GM12874 (cell line): ENCODE data around the gene ARHGAP6.

Experiments used
- CTCF ChIP-seq: IDR thresholded peaks from 2 replicates; pipeline ENCODE4 v1.5.1; 2011; ENCODE audit warnings: low read depth, mild to moderate bottlenecking, control low read depth, low read length, moderate library complexity; ENCODE audit not compliant: insufficient read depth

ARHGAP6 gene

DNA sequence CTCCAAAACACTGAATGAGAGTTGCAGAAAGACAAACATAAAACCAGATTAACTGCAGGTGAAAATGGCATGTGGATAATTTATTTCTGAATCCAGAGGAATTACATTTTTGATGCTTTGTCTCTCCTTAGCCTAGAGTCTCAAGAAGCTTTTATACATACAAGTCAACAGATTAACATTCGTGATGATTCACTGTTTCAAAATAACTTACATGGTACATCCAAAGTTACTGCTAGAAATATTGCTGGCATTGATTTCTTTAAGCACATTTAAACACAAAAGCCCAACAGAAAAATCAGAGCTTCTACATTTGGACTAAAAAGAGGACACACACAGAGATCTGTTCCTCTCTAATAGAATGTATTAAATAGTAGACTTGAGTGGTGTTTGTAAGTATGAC lies 266.9 kb downstream of the ARHGAP6 start:
- TF ChIP-seq CTCF, result no peak

- no peak for TF ChIP-seq CTCF
Measured at GRCh38 chrX:11398139-11398538, 267.6 kb downstream of the ARHGAP6 start.

DNA sequence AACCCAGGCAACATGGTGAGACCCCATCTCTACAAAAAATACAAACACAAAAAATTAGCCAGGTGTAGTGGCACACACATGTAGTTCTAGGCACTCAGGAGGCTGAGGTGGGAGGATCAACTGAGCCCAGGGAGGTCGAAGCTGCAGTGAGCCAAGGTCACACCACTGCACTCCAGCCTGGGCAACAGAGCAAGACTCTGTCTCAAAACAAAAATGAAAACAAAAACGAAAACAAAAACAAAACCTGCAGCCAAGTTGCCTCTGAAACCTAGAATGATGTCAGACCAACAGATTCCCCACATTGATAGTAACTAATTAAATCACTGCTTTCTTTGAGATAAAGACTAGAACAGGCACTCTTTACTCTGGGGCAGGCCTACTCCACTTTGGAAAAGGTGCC lies 268.0 kb downstream of the ARHGAP6 start:
- no peak for TF ChIP-seq CTCF

DNA sequence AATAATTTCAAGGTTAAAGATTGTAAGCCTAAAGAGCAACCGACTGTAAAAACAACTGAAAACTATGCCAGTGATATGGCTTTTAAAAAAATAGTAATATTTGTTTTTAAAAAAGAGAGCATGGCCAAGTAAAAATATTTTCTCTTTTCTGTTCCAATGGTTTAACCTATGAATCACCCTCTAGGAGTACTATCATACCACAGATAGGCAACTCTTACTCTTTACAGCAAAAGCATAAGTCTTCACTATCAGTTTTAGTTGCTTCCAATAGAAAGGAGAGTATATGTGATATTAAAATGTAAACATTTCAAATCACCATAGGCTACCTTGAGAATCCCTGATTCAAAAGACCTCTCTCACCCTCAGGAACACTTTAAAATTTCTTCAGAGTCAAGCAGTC lies 269.9 kb downstream of the ARHGAP6 start:
- TF ChIP-seq CTCF, result no peak

GRCh38 chrX:11393949-11394654 lies 271.6 kb downstream of the ARHGAP6 start:
- no peak for TF ChIP-seq CTCF

GRCh38 chrX:11386812-11387211 lies 278.9 kb downstream of the ARHGAP6 start:
- TF ChIP-seq CTCF, result no peak

- no peak for TF ChIP-seq CTCF
Measured at GRCh38 chrX:11386001-11386523, 279.7 kb downstream of the ARHGAP6 start.
